HL-60 (cell line): Measurements from ENCODE around the gene TRIO.

Source experiments
- DNase-seq, 2 experiments: peaks; one replicate each; pipeline ENCODE4 v3.0.0-alpha.2; 2010 to 2020; ENCODE audit warnings: low read depth in 1 of 2, low spot score in 1 of 2
- H3K27ac ChIP-seq: fragments of 250-450 bp; sonication (Bioruptor Pico); replicated peaks from 2 replicates; pipeline ENCODE4 v1.5.1; 2020; ENCODE audit warnings: mild to moderate bottlenecking, moderate library complexity
- H3K27me3 ChIP-seq: fragments of 250-450 bp; sonication (Bioruptor Pico); 2 replicates; pipeline ENCODE4 v1.5.1; 2021; ENCODE audit warnings: mild to moderate bottlenecking, moderate library complexity; ENCODE audit not compliant: insufficient read depth, poor library complexity, severe bottlenecking
- H3K4me3 ChIP-seq: replicated peaks from 2 replicates; pipeline ENCODE4 v1.5.1; 2011; ENCODE audit warnings: mild to moderate bottlenecking, control low read depth, low read length; ENCODE audit not compliant: insufficient read depth
- CTCF ChIP-seq: IDR thresholded peaks from one replicate; pipeline ENCODE4 v1.5.1; 2011; ENCODE audit warnings: low read length, control low read depth, inconsistent platforms; ENCODE audit not compliant: insufficient read depth
- GABPA ChIP-seq: IDR thresholded peaks from 2 replicates; pipeline ENCODE4 v1.6.1; 2012; ENCODE audit warnings: low read depth
- POLR2AphosphoS5 ChIP-seq: IDR thresholded peaks from 2 replicates; pipeline ENCODE4 v1.6.1; 2012; ENCODE audit warnings: low read depth
- REST ChIP-seq: IDR thresholded peaks from 2 replicates; pipeline ENCODE4 v1.6.1; 2012; ENCODE audit warnings: low read depth; ENCODE audit not compliant: insufficient replicate concordance
- SPI1 ChIP-seq: IDR thresholded peaks from 2 replicates; pipeline ENCODE4 v1.6.1; 2012; ENCODE audit warnings: low read depth, mild to moderate bottlenecking, borderline replicate concordance

Gene TRIO

GRCh38 chr5:14322437-14323187 is 179.5 kb downstream of the TRIO start:
- Histone ChIP-seq H3K27me3 (no peaks in the 10 kb centered on the region), H3K4me3 (no peak overlapping the region), H3K27ac (no peak overlapping the region)
- no peak for DNase-seq
- TF ChIP-seq SPI1: no peak
- TF ChIP-seq GABPA: no peak
- TF ChIP-seq CTCF: no peak
- TF ChIP-seq POLR2AphosphoS5: no peak

GRCh38 chr5:14323466-14323865 is 180.3 kb downstream of the TRIO start:
- Histone ChIP-seq H3K27ac (no peak overlapping the region), H3K4me3 (no peak overlapping the region), H3K27me3 (no peaks in the 10 kb centered on the region)
- TF ChIP-seq REST (no peak), GABPA (no peak), POLR2AphosphoS5 (no peak), SPI1 (no peak), CTCF (no peak)
- no peak for DNase-seq

GRCh38 chr5:14325369-14325768 is 182.2 kb downstream of the TRIO start:
- no peak for DNase-seq
- H3K27me3 ChIP-seq: no peaks in the 10 kb centered on the region
- no peak overlapping the region for H3K27ac ChIP-seq
- H3K4me3 ChIP-seq: no peak overlapping the region
- TF ChIP-seq SPI1: no peak
- no peak for TF ChIP-seq GABPA
- TF ChIP-seq REST: no peak
- TF ChIP-seq CTCF: no peak
- TF ChIP-seq POLR2AphosphoS5: no peak
